ENCODE data around the gene TMEM132A.
"Not testable (repeated sequence)": the region's sequence is repeated elsewhere in the genome, so short reads cannot be mapped to it uniquely, and the experiment has no call there.

Gene TMEM132A

DNA sequence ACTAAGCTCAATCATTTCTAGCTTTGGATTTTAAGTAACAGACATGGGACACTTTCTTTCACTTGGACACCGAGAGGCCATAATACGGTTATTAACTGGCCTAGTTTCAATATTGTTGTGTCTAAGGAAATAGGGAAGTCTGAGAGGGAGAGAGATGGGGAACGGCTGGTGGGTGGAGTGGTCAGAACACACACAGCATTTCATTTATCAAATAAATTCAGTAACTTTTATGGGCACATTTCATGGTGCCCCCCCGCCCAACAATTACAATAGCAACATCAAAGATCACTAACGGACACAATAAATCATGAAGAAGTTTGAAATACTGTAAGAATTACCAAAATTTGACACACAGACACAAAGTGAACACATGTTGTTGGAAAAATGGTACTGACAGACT lies 28.6 kb upstream of the TMEM132A start:
- no peaks in the 10 kb centered on the region for H3K27me3 ChIP-seq (ENCODE audit: control insufficient read depth, insufficient read depth, low read length)
- no peaks in the 10 kb centered on the region for H3K9me3 ChIP-seq (ENCODE audit: control insufficient read depth, low read length)
- H3K4me3 ChIP-seq (ENCODE audit: low read length) = no peak overlapping the region
- H3K4me1 ChIP-seq (ENCODE audit: control insufficient read depth, insufficient read depth, low read length) = no peaks in the 10 kb centered on the region
- no peak overlapping the region for H3K9ac ChIP-seq (ENCODE audit: low read length)
- H3K36me3 ChIP-seq (ENCODE audit: control insufficient read depth, insufficient read depth, low read length) = peaks cover 26% of the 10 kb centered on the region

- H3K27me3 ChIP-seq (ENCODE audit: control insufficient read depth, insufficient read depth, low read length) = no peaks in the 10 kb centered on the region
- H3K9ac ChIP-seq (ENCODE audit: low read length) = no peak overlapping the region
- H3K4me3 ChIP-seq (ENCODE audit: low read length) = no peak overlapping the region
- no peaks in the 10 kb centered on the region for H3K9me3 ChIP-seq (ENCODE audit: control insufficient read depth, low read length)
- peaks cover 33% of the 10 kb centered on the region for H3K36me3 ChIP-seq (ENCODE audit: control insufficient read depth, insufficient read depth, low read length)
- no peaks in the 10 kb centered on the region for H3K4me1 ChIP-seq (ENCODE audit: control insufficient read depth, insufficient read depth, low read length)
Observed at GRCh38 chr11:60897496-60897895, 26.8 kb upstream of the TMEM132A start.

- Histone ChIP-seq H3K4me1 (ENCODE audit: control insufficient read depth, insufficient read depth, low read length) (no peaks in the 10 kb centered on the region), H3K9me3 (ENCODE audit: control insufficient read depth, low read length) (no peaks in the 10 kb centered on the region), H3K4me3 (ENCODE audit: low read length) (no peak overlapping the region), H3K27me3 (ENCODE audit: control insufficient read depth, insufficient read depth, low read length) (no peaks in the 10 kb centered on the region), H3K36me3 (ENCODE audit: control insufficient read depth, insufficient read depth, low read length) (peaks cover 37% of the 10 kb centered on the region), H3K9ac (ENCODE audit: low read length) (no peak overlapping the region)
Observed at GRCh38 chr11:60899046-60899936, 25.0 kb upstream of the TMEM132A start.

DNA sequence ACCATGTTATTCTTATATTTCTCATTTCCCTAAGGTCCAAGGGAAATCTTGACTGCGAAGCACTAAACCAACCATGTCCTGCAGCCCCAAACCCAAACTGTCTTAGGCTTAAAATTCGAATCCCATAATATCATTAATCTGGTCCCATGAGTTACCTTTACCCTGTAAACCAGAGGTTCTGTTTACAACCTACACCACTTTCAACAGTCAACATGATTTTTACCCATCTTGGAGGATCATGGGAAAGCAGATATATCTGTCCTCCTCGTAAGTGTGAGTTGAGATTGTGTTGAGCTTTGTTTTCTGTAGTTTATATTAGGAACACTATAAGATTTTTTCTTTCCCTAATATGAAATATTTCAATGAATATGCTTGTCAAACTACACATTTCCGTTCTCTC lies 24.3 kb upstream of the TMEM132A start:
- Histone ChIP-seq H3K4me3 (ENCODE audit: low read length) (no peak overlapping the region), H3K9ac (ENCODE audit: low read length) (no peak overlapping the region), H3K4me1 (ENCODE audit: control insufficient read depth, insufficient read depth, low read length) (peaks cover 5% of the 10 kb centered on the region), H3K9me3 (ENCODE audit: control insufficient read depth, low read length) (no peaks in the 10 kb centered on the region), H3K36me3 (ENCODE audit: control insufficient read depth, insufficient read depth, low read length) (peaks cover 37% of the 10 kb centered on the region), H3K27me3 (ENCODE audit: control insufficient read depth, insufficient read depth, low read length) (no peaks in the 10 kb centered on the region)

DNA sequence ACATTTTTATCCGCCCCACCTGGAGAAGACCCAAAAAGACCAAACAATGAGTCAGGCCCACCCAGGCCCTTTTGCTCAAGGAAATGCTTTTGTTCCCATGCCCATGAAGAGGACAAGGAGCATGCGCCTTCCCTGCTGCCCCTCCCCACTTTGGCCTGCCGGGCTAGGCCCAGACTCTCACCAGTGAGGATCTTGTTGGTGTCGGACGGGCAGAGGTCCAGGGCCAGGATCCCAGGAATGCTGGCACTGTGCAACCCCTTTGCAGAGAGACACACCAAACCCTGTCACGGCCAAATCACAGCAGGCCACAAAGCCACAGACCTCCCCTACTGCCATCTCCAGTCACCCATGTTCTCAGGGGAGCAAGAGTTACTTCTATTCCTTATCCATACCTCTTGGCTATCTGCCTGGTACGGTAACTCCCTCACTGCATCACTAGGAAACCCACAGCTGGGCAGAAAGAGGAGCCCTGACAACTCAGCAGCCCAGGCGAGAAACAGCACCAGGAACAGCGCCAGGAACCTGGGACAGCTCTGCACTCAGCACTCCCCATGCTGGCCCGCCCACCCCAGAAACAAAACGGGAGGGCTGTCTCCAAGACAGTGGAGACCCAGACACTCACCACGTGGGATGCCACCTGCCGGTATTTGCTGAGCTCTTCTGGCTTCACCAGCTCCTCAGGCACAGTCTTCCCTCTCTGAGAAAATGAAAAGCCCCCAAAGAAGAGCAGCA lies 23.4 kb upstream of the TMEM132A start:
- Histone ChIP-seq H3K9me3 (ENCODE audit: control insufficient read depth, low read length) (no peaks in the 10 kb centered on the region), H3K4me1 (ENCODE audit: control insufficient read depth, insufficient read depth, low read length) (peaks cover 10% of the 10 kb centered on the region), H3K36me3 (ENCODE audit: control insufficient read depth, insufficient read depth, low read length) (peaks cover 37% of the 10 kb centered on the region), H3K4me3 (ENCODE audit: low read length) (no peak overlapping the region), H3K27me3 (ENCODE audit: control insufficient read depth, insufficient read depth, low read length) (no peaks in the 10 kb centered on the region), H3K9ac (ENCODE audit: low read length) (no peak overlapping the region)

DNA sequence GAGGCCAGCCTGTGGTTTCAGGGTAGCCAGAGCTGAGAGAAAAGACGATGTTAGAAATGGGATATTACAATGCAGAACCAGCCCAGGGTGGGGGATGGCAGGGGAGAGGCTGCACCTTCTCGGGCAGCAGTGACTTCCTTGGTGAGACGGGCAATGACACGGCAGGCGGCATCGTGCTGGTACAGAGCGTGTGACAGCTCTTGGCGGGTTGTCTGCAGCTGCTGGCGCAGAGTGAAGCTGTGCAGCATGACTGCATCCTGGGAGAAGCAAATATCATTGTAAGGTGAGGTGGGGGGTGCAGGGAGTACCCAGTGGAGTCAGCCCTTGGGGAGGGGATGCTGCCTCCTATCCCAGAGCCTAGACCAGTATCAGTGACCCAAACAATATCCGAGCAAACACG lies 21.6 kb upstream of the TMEM132A start:
- Histone ChIP-seq H3K4me1 (ENCODE audit: control insufficient read depth, insufficient read depth, low read length) (peaks cover 13% of the 10 kb centered on the region), H3K4me3 (ENCODE audit: low read length) (no peak overlapping the region), H3K9me3 (ENCODE audit: control insufficient read depth, low read length) (no peaks in the 10 kb centered on the region), H3K9ac (ENCODE audit: low read length) (no peak overlapping the region), H3K27me3 (ENCODE audit: control insufficient read depth, insufficient read depth, low read length) (no peaks in the 10 kb centered on the region), H3K36me3 (ENCODE audit: control insufficient read depth, insufficient read depth, low read length) (peaks cover 30% of the 10 kb centered on the region)

DNA sequence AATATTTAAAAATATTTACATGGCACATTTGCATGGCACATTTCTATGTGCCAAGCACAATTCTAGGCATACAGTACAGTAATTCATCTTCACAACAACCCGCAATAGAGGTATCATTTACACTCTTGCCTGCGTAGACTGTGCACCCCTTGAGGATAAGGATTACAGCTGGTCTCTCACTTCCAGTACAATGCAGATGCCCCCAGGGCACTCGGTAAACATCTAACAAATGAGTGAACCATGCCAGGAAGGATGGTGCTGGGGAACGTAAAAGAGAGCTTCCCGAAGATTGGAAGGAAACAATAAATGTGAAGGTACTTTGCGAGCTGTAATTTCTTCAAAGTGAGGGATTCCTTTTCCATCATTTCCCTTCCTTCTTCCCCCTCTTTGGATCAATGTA lies 19.2 kb upstream of the TMEM132A start:
- Histone ChIP-seq H3K36me3 (ENCODE audit: control insufficient read depth, insufficient read depth, low read length) (peaks cover 15% of the 10 kb centered on the region), H3K27me3 (ENCODE audit: control insufficient read depth, insufficient read depth, low read length) (no peaks in the 10 kb centered on the region), H3K9ac (ENCODE audit: low read length) (peak overlapping the region; percentile 60), H3K9me3 (ENCODE audit: control insufficient read depth, low read length) (no peaks in the 10 kb centered on the region), H3K4me1 (ENCODE audit: control insufficient read depth, insufficient read depth, low read length) (peaks cover 13% of the 10 kb centered on the region), H3K4me3 (ENCODE audit: low read length) (no peak overlapping the region)

GRCh38 chr11:60905551-60906113 lies 18.6 kb upstream of the TMEM132A start:
- H3K9ac ChIP-seq (ENCODE audit: low read length) = peak overlapping the region; percentile 60
- H3K4me1 ChIP-seq (ENCODE audit: control insufficient read depth, insufficient read depth, low read length) = peaks cover 13% of the 10 kb centered on the region
- peak overlapping the region; percentile 60 for H3K4me3 ChIP-seq (ENCODE audit: low read length)
- H3K9me3 ChIP-seq (ENCODE audit: control insufficient read depth, low read length) = no peaks in the 10 kb centered on the region
- H3K27me3 ChIP-seq (ENCODE audit: control insufficient read depth, insufficient read depth, low read length) = no peaks in the 10 kb centered on the region
- peaks cover 12% of the 10 kb centered on the region for H3K36me3 ChIP-seq (ENCODE audit: control insufficient read depth, insufficient read depth, low read length)

DNA sequence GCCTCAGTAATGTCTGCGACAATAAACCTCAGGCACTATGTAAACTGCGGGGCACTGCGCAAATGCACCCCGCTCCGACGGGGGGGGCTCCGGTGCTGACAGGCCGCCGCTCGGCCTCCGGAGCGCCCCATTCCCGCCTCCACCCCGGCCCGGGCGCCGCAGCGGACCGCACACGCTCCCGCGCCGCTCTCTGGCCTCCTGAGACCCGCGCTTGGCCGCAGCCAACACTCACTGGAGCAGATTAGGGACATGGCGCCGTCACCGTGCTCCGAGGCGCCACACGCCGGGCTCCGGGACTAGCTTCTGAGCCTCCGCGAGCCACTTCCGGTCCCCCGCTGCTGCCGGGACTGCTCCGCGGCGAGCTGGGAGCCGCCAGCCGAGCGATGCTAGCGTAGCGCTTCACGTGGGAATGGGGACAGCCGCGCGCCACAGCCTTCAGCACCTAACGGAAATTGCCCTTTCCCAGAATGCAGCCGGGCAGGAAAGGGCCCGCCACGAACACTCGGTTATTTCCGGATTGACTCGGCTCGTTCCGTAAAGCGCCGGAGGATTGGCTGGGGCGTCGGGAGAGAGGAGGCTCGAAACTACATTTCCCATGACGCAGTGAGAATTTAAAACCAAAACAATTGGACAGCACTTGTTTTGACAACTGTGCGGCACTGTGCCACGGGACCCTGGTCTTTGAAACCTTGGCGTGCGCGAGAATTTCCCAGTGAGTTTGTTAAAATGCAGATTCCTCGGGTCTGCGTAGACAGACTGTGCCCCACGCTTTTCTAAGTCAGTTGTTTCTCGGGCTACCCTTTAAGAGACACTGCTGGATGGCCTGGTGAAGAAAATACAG lies 17.9 kb upstream of the TMEM132A start, which contains the start of gene PRPF19:
PRPF19 (minus strand) TSS at position 454 of the 841 bp plus-strand sequence; CDS start at position 251, 203 bp downstream.
- H3K9me3 ChIP-seq (ENCODE audit: control insufficient read depth, low read length) = no peaks in the 10 kb centered on the region
- peaks cover 13% of the 10 kb centered on the region for H3K4me1 ChIP-seq (ENCODE audit: control insufficient read depth, insufficient read depth, low read length)
- peak within 1 kb of the TSS; percentile 60 for H3K4me3 ChIP-seq (ENCODE audit: low read length)
- H3K9ac ChIP-seq (ENCODE audit: low read length) = peak within 1 kb of the TSS; percentile 60
- H3K36me3 ChIP-seq (ENCODE audit: control insufficient read depth, insufficient read depth, low read length) = peaks cover 9% of the 10 kb centered on the region
- H3K27me3 ChIP-seq (ENCODE audit: control insufficient read depth, insufficient read depth, low read length) = no peaks in the 10 kb centered on the region

GRCh38 chr11:60908803-60909202 lies 15.5 kb upstream of the TMEM132A start:
- H3K9ac ChIP-seq (ENCODE audit: low read length) = no peak overlapping the region
- peaks cover 20% of the 10 kb centered on the region for H3K4me1 ChIP-seq (ENCODE audit: control insufficient read depth, insufficient read depth, low read length)
- H3K27me3 ChIP-seq (ENCODE audit: control insufficient read depth, insufficient read depth, low read length) = no peaks in the 10 kb centered on the region
- no peaks in the 10 kb centered on the region for H3K36me3 ChIP-seq (ENCODE audit: control insufficient read depth, insufficient read depth, low read length)
- H3K4me3 ChIP-seq (ENCODE audit: low read length) = no peak overlapping the region
- no peaks in the 10 kb centered on the region for H3K9me3 ChIP-seq (ENCODE audit: control insufficient read depth, low read length)

GRCh38 chr11:60909680-60910280 lies 14.5 kb upstream of the TMEM132A start:
- not testable (repeated sequence) for H3K27me3 ChIP-seq (ENCODE audit: control insufficient read depth, insufficient read depth, low read length); H3K36me3 ChIP-seq (ENCODE audit: control insufficient read depth, insufficient read depth, low read length)
- H3K4me1 ChIP-seq (ENCODE audit: control insufficient read depth, insufficient read depth, low read length) = peaks cover 17% of the 10 kb centered on the region

More at GRCh38 chr11:60909680-60910280, 14.5 kb upstream of the TMEM132A start:
- not testable (repeated sequence) for H3K4me3 ChIP-seq (ENCODE audit: low read length); H3K9me3 ChIP-seq (ENCODE audit: control insufficient read depth, low read length); H3K9ac ChIP-seq (ENCODE audit: low read length)

Data from mucosa of stomach (tissue), 1 donor.